HG03045 (cell line): ENCODE measurements around the gene CCBE1.
"Not testable (repeated sequence)": the region's sequence is repeated elsewhere in the genome, so short reads cannot be mapped to it uniquely, and the experiment has no call there.

Source experiments
- ATAC-seq: cut with Tn5 transposase; IDR thresholded peaks from one replicate; pipeline ENCODE4 v1.9.1; 2021; ENCODE audit warnings: mild to moderate bottlenecking, moderate library complexity; ENCODE audit not compliant: unreplicated experiment

The CCBE1 gene

DNA sequence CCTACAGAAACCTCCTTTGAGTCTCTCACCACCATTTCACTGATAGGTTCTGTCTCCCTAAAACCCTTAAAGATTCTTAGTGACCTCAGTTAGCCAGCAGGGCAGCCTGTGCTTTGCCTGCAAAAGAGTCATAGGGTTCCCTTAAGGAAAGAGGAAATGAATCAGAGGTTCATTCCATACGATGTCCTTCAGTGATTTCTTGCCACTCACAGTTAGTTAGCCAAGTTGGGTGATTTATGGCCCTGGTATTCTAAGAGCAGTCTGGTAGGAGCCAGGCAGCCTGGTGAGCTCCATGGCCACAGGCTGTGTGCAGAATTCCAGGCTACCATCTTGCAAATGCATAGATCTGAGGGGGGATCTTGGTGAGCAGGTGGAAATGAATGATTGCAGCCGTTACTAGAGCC is 18.7 kb upstream of the CCBE1 start:
- ATAC-seq: no peak

DNA sequence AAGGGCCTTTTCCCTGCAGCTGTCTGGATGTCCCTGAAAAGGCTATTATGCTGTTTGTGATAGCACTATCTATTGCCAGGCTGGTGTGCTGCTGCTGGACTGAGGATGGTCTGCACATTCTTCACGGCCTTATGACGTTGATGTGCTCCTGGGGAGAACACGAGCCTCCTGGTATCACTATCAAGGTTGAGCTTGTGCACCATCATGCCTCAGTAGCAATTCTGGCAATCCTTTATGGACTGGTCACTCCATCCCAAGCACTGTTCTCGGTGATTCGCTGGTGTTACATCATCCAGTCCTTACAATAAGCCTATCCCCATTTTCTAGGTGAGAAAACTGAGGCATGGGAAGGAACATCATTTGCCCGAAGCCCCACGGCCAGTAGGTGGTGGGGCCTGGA is 18.2 kb upstream of the CCBE1 start:
- ATAC-seq: no peak

DNA sequence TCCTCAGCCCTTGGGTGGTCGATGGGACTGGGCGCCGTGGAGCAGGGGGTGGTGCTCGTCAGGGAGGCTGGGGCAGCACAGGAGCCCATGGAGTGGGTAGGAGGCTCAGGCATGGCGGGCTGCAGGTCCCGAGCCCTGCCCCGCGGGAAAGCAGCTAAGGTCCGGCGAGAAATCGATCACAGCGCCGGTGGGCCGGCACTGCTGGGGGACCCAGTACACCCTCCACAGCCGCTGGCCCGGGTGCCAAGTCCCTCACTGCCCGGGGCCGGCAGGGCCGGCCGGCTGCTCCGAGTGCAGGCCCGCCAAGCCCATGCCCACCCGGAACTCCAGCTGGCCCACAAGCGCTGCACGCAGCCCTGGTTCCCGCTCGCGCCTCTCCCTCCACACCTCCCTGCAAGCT is 16.9 kb upstream of the CCBE1 start:
- not testable (repeated sequence) for ATAC-seq

DNA sequence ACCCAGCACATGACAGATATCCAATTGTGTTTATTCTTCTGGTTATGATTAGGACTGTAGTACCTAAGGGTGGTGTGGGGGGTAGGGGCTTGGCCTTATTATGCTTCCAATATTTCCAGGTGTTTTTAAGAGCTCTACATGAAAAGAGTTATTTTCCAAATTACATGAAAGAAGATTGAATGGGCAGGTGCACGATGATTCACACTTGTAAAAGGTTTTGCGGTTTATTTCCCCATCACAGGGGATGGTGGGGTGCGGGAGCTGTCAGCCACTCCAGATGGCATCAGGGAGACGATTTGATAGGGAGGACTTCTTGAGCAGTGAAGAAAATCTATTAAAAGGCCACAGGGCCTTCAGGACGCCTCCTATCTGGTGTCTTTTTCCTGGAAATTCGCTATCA is 15.1 kb upstream of the CCBE1 start:
- no peak for ATAC-seq

DNA sequence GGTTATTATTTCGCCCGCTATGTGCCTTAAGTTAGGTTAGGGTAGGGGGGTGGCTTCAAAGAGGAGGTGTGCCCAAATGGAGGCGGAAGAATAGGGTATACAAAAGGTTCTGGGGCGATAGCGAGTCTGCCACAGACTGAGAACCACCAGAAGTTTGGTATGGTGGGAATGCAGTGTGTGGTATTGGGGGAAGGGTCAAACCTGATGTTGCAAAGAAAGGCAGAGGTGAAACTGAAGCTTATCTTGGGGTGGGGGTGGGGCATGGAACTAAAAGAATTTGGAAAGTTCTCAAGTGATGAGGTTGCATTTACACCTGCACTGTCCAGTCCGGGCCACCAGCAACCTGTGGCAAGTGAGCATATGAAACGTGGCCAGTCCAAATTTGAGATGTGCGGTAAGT is 11.8 kb upstream of the CCBE1 start:
- no peak for ATAC-seq

DNA sequence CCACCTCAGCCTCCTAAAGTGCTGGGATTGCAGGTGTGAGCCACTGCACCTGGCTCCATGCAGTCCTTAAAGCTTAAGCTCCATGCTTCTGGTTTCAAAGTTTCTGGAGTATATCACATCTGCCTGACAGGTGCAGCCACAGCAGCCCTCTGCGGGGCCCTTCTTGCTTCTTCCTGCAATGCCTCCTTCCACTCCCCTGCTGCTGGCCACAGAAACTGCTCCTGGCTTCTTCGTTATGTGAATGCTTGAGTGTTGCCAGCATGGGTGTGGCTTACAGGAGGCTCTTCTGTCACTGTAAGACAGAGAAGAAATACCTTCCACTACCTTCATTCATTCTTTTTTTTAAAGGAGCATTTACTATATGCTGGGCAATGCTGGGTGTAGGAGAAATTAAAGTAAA is 10.1 kb upstream of the CCBE1 start:
- no peak for ATAC-seq

DNA sequence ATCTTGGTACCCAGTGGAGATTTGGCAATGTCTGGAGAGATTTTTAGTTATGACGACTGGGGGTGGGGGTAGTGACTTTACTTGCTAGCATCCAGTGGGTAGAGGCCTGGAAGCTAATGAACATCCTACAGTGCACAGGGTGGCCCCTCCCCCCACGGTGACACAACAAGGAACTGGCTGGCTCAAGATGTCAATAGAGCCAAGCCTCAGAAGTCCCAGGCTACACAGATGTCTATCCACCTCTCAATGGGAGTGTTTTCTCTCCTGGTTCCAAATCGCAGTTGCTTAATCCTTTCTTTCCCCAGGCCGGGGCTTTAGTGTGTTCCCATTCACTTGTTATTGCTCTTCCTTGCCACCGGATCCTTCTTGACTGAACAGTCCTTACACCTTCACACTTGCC is 9.3 kb upstream of the CCBE1 start:
- no peak for ATAC-seq

DNA sequence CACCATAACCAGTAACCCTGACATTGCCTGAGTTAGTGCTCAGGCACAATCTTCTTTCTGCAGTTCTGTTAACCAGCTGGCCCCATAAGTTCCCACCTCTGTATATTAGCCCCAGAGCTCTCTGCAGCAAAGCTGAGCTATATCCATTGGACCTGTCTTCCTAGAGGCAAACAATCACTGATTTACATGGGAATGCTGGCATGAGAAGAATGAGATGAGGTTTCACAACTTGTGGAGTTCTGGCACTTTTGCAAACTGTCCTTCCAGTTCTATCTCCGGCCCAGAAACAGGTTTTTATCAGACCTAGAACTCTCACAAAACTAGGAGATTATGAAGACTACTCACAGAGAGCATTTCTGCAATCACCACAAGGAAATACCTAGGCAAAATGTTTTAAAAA is 7.9 kb upstream of the CCBE1 start:
- ATAC-seq: no peak

DNA sequence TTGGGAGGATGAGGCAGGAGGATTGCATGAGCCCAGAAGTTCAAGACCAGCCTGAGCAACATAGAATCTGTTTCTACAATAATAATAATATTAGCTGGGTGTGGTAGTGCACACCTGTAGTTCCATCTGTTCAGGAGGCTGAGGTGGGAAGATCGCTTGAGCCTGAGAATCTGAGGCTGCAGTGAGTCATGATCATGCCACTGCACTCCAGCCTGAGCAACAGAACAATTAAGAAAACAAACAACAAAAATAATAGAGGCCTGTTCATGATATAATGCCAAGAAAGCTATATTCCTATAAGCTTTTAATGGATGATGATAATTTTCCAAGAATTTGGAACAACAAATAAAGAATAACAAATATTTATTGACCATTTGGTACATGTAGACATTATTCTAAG is 6.9 kb upstream of the CCBE1 start:
- no peak for ATAC-seq

DNA sequence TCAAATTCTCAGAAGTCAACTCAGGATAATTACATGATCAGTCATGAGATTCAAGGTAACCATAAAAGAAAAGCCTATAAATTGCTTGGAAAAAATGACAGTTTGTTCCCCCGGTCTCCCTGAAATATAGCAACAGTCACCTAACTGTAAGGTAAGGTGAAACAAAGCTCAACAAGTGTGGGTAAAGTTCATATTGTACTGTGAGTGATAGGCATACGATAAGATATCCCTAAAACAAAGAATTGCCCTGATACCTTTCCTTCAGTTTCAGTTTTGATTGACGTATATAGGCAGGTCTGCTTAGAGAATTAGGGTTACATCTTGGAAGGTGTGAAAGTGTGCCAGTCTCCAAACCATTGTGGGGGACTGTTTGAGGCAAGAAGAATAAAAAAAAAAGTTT is 4.0 kb upstream of the CCBE1 start:
- ATAC-seq: no peak

DNA sequence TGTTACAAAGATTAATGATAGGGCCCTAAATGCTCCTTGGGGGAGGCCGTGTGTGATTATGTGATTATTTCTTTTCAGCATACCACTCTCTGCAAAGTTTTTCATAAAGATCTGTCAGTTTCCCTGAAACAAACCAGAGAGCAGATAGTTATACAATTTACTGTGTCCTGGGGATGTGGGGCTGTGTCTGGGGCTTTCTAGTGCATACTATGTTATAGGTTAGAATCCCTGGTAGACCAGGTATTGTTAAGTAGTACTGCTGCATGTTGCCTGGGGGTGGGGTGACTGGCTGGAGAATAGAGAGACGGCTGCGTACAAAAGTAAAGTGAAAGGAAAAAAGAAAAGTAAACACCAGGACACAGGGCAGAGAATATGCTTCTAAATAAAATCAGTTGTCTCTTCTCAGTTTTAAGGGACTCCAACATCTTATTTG is 3.3 kb upstream of the CCBE1 start:
- no peak for ATAC-seq

DNA sequence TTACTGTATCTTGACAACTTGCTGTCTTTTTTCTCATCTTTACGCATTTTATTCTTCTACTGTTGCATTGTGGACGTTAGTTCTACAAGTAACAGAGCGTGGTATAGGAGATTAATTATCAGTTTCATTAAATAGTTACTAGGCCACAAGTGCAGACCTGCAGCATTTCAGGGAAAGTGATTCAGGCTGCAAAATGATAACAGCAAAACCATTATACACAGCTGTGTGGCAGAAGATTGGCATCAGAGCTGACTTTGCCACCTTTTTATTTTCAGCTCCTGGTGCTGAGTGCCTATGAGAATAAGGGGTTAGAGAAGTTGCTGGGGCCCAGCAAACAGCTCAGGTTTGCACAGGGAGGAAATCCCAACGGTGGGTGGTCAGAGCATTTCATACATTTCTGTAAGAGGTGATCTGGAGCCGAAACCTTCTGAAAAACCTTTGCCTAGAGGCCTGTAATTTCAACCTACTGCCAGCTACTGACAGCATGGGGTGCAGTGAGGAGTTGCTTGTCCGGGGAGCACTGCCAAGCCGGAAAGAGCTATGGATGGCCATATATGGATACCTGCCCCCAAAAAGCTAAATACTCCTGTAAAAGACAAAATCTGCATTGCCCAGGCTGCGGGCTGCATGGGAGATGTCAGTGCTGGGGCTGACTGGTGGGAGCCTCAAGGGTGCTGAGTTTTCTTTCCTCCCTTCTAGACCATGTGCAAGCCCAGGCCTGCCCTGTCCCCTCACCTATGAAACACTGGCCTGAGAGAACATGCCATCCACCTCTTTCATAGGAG is 2.7 kb upstream of the CCBE1 start:
- no peak for ATAC-seq

DNA sequence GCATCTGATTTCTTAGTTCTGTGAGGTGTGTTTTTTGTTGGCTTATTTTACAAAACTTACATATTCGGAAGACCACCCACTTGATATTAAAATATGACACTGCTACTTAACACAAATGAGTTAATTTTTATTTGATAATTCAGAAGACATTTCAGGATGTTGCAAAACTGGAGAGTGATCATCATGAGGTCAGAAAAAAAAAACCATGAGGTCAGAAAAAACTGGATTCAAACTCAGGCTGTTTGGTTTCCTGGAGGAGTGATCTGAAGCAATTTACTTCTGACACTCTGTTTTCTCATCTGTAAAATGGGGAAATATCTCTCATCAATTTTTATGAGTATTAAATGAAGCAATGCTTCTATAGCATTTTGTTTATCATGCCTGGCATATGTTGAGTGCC is 1.8 kb upstream of the CCBE1 start:
- no peak for ATAC-seq

DNA sequence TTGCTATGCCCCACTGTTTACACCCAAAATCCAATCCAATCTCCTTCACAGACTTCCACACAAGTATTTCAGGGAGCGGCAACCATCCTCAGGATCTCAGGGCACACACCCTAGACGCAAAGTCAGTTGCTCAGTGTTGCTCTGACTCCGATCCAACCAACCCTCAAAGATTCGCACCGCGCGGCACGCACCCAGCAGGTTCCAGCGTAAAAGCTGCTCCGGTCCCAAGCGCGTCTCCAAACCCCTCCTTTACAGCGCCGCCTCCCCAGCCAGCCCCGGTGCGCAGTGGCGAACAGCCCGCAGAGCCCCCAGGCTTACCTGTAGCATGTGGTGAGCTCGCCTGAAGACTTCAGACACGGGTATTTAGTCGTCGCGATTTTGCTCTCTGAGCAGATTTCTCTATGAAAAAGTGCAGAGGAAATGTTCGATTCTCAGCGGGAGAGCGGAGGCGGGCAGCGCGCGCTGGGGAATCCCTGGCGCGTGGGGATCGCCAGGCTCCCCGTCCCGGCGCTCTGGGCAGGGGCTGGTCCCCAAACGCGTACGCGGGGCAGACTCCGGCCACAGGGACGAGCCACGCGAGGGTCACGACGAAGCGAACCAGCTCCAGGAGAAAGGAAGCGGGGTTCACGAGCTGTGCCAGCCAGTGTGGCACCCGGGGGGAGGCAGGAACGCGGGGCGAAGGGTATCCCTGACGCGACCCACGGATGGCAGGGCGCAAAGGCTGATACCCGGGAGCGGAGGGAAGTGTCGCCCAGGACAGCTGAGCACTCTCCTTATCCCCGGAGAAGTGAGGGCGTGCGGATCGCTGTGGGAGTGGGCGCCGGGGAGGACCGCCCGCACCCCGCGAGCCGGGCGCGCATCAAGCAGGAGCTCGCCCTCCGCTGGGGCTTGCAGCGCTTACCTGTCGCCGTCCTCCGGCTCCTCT is 650 bp downstream of the CCBE1 start:
- no peak for ATAC-seq

DNA sequence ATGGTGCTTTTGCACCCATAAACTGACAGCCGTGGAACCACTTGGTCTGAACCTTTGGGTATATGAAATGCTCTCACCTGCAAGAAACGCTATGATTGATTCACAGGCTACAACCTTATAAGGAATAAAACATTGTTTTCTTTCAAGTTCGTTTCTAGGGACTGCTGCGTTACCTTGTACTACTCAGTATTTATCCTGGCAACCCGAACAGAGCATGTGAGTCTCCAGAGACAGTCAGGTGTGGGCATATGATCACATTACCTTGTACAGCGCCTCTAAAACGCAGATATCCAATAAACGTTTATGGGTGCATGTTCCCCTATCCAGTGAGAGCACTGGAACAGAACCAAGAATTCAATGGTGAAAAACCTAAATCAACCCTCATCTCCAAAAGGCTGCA is 1.7 kb downstream of the CCBE1 start:
- no peak for ATAC-seq

DNA sequence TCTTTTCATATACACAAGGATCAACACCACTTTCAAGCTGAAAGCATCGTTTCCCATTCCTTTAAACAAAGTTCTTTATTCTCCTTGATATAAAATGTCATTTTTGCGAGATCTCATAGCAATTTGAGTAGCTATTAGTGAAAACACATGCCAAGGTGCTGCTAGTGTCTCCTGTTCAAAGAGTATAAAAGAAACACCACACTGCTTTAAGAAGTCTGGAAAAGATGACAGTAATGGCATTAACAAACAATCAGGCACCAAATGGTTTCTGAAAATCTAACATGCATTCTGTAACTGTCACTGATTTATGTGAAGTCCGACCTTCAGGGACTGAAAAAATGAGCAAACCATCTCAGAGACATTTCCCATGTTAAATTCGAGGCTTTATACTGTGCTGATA is 2.4 kb downstream of the CCBE1 start:
- ATAC-seq: no peak

DNA sequence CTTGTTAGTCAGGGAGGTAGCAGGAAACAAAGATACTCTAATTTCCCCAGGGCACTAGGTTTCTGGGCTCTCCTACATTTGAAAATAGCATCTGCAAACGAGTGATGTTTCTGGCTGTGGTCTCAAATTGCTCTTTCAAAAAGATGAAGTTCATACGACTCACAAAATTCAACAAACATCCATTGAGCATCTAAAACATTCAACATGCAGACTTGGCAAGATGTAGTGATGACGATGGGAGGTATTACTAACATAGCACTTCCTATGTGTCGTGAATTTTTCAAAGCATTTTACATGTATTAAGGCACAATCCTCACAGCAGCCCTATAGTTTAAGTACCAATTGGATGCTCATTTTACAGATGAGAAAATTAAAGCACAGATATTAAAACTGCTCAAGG is 5.2 kb downstream of the CCBE1 start:
- ATAC-seq: no peak

DNA sequence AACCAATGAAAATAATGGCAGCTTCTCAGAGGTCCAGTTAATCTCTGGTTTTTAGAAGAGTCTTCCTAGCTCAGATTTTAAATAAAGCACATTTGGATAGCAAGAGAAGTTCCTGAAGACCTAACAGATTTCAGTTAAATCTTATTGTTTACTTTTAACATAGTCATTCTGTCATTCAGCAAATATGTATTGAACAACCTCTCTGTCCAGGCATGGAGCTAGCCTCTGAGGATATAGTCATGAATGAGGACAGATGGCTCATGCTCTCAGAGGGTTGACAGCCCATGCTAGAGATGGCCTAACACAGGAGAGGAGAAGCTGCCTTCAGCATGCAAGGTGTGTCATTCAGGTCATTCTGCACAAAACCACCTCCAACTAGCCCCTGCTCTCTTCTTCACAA is 6.2 kb downstream of the CCBE1 start:
- no peak for ATAC-seq

DNA sequence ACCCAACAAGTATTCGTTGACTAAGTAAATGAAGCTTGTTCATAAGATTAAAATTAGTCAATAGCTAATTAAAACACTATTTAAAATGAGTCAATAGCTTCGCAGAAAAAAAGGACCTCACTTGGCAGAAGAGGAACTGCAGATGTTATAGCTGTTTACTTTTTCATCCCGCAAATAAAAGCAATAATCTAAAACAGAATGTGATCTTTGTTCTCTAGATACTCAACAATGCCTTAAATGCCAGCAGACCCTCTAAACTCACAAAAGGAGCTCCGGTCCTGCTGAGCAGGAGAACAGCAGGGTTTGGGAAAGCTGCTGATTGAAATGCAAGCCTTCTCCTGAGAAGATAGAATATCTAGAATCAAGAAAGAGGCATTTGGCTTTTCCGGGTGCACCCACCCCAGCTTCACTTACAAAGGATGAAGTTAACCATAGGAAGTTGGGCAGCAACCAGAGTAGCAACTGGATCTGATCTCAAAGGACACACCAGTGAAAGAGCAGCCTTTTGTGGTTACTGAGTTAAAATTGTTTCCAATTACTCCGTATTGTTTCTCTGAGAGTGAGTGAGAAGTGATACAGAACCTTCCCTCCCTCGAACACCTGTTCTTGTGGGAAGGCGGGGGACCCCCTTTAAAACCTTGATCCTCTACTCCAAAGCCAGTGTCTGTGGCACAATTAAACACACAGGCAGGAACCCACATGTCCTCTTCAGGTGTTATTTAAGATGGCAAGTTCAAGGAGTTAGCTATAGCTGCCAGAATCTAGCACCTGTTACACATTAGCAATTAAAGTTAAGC is 6.8 kb downstream of the CCBE1 start:
- no peak for ATAC-seq

DNA sequence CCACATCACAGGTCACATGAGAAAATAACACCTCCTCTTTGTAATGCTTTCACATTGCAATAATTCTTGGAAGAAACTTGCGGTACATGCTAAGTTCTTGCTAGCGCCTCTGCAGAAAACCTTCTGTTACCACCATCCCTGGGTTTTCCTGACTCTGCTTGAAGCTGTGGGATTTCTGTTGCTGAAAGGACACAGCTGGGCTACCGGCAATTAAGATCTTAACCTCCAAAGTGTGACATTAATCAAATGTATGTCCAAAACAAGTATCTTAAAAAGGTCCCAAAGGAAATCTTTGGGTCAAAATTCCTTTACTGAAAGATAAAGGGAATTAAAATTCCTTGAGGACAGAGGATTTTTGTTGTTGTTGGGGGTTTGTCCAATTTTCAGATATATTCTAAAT is 7.5 kb downstream of the CCBE1 start:
- no peak for ATAC-seq

DNA sequence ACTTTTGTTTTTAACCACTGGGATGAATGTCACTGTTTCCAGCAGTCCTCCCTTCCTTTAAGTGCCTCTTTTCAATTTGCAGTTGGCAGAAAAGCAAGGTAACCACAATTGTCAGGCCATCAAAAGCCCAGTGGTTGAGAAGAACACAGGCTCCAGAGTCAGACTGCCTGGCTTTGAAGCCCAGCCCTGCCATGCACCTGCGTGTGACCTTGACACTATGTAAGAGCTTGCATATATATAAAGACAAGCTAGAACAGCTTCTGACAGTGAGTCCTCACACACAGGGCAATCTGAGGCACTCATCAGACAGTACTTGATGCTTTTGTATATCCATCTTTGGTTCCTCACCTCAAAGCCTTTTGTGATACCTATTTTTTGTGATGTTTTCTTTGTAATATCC is 11.0 kb downstream of the CCBE1 start:
- ATAC-seq: no peak
